ENCODE measurements around the gene MICU1.
"Not testable (repeated sequence)": the region's sequence is repeated elsewhere in the genome, so short reads cannot be mapped to it uniquely, and the experiment has no call there.

Gene MICU1

DNA sequence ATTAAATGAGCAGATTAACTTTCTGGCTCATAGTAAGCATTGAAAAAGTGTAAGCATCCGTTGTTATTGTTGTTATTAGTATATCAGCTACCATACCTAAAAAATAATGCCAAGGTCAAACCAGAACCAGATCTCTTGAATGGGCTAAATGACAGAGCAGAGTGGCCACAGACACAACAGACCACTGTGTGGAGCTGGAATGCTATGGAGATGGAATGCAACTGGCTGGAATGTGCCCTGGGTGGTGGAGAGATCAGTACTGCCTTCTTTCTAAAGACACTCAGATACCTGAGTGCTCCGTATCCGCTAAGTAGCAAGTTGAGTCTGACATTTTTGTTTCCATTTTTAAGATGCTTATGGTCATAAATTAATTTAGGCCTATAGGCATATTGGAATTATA is 250.7 kb downstream of the MICU1 start:
- DNase-seq, result no peak

DNA sequence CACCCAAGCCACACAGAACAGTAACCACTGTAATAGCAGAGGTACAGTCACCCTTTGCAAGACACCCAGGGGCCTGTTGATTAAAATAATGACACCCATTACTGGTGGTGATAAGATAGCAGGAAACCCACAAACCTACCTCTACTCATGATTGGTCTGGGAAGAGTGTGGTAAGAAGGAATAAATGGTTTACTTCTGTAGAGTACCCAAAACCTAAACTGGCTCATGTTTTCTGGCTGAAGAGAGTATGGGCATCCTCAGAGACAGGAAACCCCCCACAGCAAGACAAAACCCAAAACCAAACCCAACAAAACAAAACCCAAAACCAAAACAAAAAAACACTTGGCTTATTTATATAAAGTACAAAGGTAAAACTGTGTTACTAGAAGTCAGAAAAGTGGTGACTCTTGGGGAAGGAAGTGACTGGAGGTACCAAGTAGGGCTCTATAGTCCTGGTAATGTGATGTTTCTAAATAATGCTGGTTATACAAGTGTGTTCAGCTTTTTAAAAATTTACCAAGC is 255.6 kb downstream of the MICU1 start:
- DNase-seq, result no peak

DNA sequence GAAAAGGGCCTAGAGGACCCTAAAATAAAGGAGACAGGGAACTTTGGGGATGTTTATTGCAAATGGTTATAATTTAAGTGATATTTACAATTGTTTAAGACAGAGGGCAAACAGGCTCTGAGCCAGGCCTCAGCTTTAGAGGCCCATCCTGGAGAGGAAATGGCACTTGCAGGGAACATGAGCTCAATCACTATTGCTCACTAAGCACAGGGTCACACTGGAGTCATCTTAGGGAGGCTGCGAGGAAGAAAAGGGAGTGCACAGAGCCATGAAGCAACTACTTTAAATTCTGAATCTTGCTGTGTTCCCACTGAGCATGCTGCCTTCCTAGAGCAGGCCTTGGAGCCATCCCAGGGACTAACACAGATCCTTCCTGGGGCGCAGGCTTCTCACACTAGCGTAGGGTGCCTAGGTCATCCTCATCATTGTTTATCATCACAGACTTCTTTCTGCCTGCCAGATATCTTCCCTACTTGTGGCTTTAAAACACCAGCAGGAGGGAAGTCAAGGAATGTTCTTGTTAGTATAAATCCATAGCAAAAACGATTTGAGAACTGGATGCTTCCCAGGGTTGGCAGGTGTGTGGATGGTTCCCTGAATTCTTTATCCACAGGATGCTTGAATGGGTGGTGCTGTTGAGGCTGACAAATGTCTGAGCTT is 258.4 kb downstream of the MICU1 start:
- DNase-seq, result no peak

DNA sequence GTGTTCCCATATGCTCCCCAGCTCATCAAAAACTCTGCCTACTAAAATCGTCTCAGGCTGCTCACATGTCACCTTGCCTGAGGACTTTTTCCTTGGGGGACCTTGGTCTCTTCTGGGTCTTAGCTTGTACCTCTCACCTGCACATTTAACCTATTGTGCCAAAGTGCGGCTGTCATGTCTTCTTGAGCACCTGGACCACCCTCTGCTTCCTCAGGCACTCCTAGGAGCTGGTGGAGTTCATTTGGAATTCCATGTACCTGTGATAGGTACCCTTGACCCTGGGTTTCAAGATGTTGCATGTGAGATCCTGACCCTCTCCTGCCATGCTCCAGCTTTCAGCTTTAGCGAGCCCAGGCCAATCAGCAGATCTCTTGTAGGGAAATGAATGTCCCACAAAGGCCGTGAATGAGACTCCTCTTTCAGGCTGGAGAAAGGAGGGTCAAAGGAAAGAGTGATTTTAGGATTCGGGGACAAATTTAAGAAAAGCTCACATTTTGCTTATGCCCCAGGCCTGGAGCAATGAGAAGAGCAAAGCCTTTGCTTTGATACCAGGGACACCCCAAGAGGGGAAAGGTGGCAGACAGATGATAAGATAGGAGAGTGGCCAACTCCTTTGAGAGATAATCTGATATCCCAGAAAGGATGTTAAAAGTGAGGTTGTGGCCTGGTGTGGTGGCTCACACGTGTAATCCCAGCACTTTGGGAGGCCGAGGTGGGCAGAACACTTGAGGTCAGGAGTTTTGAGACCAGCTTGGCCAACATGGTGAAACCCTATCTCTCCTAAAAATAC is 260.6 kb downstream of the MICU1 start:
- no peak for DNase-seq

- DNase-seq, result peak; percentile 93
These were observed 261.6 kb downstream of the MICU1 start for GRCh38 chr10:72364239-72364777.

GRCh38 chr10:72356987-72357386 is 268.9 kb downstream of the MICU1 start:
- no peak for DNase-seq

- no peak for DNase-seq
These were observed 269.8 kb downstream of the MICU1 start for GRCh38 chr10:72356115-72356514.

DNA sequence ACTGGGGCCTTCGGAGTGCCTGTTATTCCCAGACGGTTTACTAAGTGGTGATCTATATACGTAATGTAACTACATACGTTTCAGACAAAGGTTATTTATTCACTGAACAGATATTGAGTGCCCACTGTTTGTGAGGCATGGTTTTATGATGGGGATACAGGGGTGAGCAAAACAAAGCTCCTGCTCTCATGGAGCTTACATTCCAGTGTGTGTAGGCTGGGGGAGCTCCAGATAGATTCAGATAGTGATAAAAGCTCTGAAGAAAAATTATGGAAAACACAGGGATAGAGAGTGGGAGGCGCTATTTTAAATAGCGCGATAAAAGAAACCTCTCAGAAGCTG is 270.7 kb downstream of the MICU1 start:
- DNase-seq, result no peak

DNA sequence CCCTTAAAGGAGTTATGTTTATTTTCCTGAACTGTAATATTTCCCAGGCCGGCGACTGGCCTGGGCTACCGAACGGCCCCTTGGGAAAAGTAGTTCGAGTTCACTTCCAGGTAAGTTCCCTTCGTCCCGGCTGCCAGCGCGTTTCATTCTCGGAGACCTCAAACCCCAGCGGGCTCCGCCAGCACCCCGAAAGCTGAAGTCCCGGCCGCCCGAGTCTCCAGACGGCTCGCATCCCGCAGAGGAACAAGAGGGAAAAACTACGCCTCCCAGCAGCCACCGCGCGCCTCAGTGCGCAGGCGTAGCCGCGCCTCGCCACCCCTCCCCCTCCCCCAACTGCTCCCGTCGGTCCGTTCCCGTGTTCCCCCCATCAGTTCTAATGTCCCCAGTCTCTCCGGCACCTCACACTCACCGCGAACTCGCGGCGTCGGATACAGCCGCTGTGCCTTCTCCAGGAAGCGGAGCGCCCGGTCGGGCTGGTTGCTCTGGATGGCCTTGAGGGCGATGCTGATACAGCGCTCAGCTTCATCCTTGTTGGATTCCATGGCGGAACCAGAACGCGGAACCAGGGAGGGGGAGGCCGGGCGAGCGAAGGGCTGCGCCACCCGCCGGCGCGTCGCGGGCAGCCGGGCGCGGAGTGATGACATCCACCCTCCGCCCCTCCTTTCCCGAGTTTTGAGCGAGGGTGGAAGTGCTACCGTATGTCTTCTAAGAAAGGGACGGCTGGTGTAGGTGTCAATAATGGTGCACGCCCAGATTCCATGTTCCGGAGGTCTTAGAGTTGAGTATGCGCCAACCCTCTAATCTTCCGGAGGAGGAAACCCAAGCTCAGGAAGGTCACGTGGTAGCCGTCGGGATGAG is 271.3 kb downstream of the MICU1 start, which contains the start of gene DNAJB12:
TSS of gene DNAJB12 (minus strand) at position 564 of the 858 bp plus-strand sequence. CDS start at position 542, 22 bp downstream.
- peak; percentile 94 for DNase-seq

DNA sequence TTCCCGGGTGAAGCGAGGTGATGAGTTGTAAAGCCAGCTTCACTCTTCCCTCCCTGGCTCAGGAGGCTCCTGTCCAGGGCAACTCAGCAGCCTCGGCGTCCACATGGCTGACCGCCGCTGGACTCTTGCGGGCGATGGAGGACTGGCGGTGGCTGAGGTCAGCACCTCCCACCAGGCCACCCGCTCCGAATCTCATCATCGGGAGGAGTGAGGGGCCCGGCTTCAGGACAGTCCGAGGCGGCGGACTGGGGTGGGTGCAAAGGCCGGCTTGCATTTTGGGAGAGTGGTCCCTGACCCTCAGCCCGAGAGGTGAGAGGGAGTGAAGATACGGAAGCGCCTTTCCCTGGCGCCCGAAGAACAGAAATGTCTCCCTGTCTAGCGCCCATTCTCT is 271.9 kb downstream of the MICU1 start:
- peak; percentile 65 for DNase-seq

- DNase-seq, result no peak
These were observed 272.6 kb downstream of the MICU1 start for GRCh38 chr10:72353028-72353964.

DNA sequence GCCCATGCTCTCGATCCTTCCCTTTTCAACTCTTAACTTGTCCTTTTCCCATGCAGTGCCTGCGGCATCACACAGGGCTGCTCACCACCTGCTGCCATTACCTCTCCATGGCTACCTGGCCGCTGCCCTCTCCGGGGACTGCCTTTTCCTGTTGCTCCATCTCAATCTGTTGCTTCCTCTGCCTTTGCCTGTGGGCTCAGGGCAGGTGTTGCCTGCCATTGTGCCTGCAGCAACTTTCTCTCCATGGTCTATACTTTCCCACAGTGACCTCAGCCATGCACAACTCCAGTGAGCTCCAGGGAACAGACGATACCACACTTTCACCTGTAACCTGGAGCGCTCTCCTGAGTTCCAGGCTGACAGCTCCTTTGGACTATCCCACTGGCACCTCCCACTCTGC is 274.4 kb downstream of the MICU1 start:
- DNase-seq, result no peak

DNA sequence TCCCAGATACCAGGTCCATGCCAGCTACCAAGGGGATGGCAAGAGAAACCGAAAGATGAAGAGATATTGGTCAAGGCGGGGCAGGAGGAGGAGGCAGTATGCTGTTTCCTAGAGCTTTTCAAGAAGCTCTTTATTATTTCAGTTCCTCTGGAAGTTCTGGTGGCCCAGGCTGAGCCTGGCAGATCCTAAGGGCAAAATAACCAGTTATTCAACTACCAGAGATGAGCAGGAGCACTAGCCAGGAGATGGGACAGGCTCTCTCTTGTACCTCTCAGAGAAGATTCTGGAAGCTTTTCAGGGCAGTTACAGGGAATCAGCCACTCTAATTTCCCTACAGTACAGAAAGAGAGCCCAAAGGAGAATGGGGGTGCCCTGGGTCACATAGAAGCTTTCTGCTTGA is 276.4 kb downstream of the MICU1 start:
- no peak for DNase-seq

- DNase-seq, result peak; percentile 8
These were observed 277.6 kb downstream of the MICU1 start for GRCh38 chr10:72348282-72348681.

DNA sequence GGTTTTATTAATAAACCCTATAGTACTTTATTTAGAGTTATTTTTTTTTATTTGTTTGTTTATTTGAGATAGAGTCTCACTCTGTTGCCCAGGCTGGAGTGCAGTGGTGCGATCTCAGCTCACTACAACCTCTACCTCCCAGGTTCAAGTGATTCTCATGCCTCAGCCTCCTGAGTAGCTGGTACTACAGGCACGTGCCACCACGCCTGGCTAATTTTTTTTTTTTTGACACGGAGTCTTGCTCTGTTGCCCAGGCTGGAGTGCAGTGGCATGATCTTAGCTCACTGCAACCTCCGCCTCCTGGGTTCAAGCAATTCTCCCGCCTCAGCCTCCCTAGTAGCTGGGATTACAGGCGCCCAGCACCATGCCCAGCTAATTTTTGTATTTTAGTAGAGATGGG is 279.8 kb downstream of the MICU1 start:
- not testable (repeated sequence) for DNase-seq

DNA sequence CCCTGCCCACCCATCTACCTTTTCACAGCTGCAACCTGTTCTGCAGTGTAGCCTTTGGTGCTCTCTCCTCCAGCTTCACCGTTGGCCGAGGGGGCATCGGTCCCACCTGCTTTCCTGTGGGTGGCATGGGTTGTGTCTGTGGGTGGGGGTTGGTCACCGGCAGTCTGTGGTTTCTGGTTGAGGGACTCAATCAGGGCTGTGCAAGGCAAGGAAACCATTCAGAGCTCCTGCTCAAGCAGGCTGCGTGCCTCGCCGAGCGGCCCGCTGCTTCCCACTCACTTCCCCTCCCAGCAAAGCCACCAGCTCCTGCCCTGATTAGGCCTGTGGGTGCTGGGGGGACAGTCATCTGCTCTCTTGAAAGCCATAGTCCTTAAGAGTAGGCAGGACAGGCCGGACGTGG is 280.9 kb downstream of the MICU1 start:
- no peak for DNase-seq

- no peak for DNase-seq
These were observed 283.0 kb downstream of the MICU1 start for GRCh38 chr10:72342911-72343310.

DNA sequence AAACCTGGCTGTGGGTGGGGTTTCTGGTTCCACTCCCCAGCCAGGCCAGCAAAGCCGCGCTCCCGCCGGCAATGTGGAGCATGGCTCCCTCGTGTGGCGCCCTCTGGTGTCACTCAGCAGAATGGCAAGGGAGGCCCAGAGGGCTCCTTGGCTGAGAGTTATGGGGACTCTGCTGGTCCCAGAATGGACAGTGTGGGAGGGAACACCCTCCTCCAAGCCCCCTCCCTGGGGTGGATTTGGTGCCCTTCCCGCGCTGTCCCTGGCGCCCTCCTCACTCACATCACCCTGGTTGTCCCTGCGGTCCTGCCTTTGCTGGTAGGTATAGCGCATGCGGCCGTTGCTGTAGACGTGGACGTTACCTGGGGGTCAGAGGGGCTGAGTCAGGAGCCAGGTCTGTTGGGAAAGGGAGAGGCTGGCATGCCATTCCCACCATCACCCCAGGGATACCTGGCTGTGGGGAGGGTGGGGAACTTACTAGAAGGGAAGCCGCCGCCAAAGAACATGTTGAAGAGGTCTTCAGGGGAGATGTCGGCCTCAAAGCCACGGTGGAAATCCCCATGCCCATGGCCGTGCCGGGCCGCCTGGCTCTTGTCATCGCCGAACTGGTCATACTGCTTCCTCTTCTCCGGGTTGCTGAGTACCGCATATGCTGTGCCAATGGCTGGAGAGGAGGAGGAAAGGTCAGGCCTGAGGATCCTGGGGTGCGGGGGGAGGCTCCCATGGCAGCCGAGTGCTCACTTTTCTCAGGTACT is 285.2 kb downstream of the MICU1 start:
- DNase-seq, result peak; percentile 77

GRCh38 chr10:72338180-72338579 is 287.7 kb downstream of the MICU1 start:
- DNase-seq, result no peak

GRCh38 chr10:72337722-72338121 is 288.2 kb downstream of the MICU1 start:
- no peak for DNase-seq

DNA sequence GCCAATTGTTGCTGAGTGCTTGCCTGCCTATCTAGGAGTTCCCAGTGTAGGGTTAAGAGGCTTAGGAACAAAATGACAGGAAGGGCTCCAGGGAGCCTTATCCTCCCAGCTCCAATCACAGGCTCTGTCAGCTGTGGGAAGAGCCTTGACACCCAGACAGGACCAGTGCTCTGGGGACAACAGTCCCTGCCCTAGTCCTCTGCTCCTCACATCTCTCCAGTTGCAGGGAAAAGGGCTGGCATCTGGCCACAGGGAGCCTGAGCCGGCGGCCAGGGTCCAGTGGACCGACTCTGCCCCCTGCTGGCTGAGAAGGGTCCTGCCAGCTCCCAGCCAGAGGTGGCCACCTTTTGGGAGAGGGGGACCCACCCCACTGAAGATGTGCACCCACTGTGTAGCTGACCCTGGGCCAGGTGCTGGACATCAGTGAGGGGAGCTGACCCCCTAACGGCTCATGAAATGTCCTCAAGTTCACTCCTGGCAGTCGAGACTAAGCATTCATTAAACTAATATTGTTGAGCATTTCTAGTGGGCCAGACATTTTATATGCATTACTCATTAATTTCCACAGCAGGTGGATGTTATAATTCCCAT is 288.7 kb downstream of the MICU1 start:
- DNase-seq, result peak; percentile 87

Data from femur (tissue), 1 donor.